Midbrain (tissue), 1 donor: ENCODE measurements around the gene INPPL1.
"Not testable (repeated sequence)": the region's sequence is repeated elsewhere in the genome, so short reads cannot be mapped to it uniquely, and the experiment has no call there.

Experiments
- DNase-seq: peaks from one replicate; lab custom pipeline; 2025; lab: John Stamatoyannopoulos, UW

Gene INPPL1

GRCh38 chr11:72224564-72225410, at the start of gene INPPL1:
Gene INPPL1, plus strand, starts transcription at chr11:72224767. Its CDS starts 218 bp downstream, at chr11:72224985.
- peak; percentile 57 for DNase-seq

- DNase-seq, result no peak
These were observed 46.9 kb upstream of the INPPL1 start for GRCh38 chr11:72177656-72178055.

- no peak for DNase-seq
These were observed 45.3 kb upstream of the INPPL1 start for GRCh38 chr11:72179049-72179803.

- DNase-seq, result no peak
These were observed 44.7 kb upstream of the INPPL1 start for GRCh38 chr11:72179804-72180396.

- DNase-seq, result not testable (repeated sequence)
These were observed 43.5 kb upstream of the INPPL1 start for GRCh38 chr11:72180892-72181552.

GRCh38 chr11:72181553-72181958, 43.0 kb upstream of the INPPL1 start:
- not testable (repeated sequence) for DNase-seq

- DNase-seq, result no peak
These were observed 36.3 kb upstream of the INPPL1 start for GRCh38 chr11:72188267-72188666.

- no peak for DNase-seq
These were observed 34.9 kb upstream of the INPPL1 start for GRCh38 chr11:72189455-72190250.

- no peak for DNase-seq
These were observed 33.9 kb upstream of the INPPL1 start for GRCh38 chr11:72190631-72191071.

- no peak for DNase-seq
These were observed 32.6 kb upstream of the INPPL1 start, which contains the start of gene FOLR1 for GRCh38 chr11:72191961-72192381. Gene FOLR1, plus strand, starts transcription at chr11:72192140. Its CDS starts 34 bp downstream, at chr11:72192174.

GRCh38 chr11:72195518-72196270, 28.9 kb upstream of the INPPL1 start:
- no peak for DNase-seq

GRCh38 chr11:72201445-72201844, 23.1 kb upstream of the INPPL1 start:
- not testable (repeated sequence) for DNase-seq

- no peak for DNase-seq
These were observed 22.0 kb upstream of the INPPL1 start for GRCh38 chr11:72202571-72202970.

- no peak for DNase-seq
These were observed 21.4 kb upstream of the INPPL1 start for GRCh38 chr11:72203163-72203562.

GRCh38 chr11:72204886-72205285, 19.7 kb upstream of the INPPL1 start:
- no peak for DNase-seq

GRCh38 chr11:72206794-72207193, 17.8 kb upstream of the INPPL1 start:
- not testable (repeated sequence) for DNase-seq

GRCh38 chr11:72208281-72208680, 16.3 kb upstream of the INPPL1 start:
- DNase-seq, result no peak

- DNase-seq, result no peak
These were observed 15.5 kb upstream of the INPPL1 start for GRCh38 chr11:72209101-72209500.

GRCh38 chr11:72216638-72217037, 7.9 kb upstream of the INPPL1 start, which contains the start of gene FOLR2:
Gene FOLR2, plus strand, starts transcription at chr11:72216794. Its CDS starts 1,791 bp downstream, at chr11:72218585.
- no peak for DNase-seq

- peak; percentile 14 for DNase-seq
These were observed 6.7 kb upstream of the INPPL1 start for GRCh38 chr11:72217841-72218240.
